ENCODE data around the gene NLGN2.

DNA sequence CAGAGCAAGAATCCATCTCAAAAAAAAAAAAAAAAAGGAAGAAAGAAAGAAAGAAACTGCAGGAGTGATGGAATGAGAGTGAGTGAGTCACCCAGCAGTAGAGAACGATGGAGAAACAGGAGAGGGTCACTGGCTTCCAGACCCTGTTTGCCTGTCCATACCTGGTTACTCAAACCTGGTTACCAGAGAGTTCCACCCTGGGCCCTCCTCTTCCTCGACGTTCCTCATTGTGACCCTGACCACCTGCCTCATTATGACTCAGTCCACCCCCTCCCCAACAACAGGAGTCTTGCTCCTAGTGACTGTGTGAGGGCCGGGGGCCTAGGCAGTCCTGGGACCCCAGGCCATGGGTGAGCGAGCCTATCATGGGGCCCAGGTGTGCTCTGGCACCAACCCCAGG lies 20.9 kb downstream of the NLGN2 start, which contains the start of gene SPEM3:
- TF ChIP-seq, protein P1, sequence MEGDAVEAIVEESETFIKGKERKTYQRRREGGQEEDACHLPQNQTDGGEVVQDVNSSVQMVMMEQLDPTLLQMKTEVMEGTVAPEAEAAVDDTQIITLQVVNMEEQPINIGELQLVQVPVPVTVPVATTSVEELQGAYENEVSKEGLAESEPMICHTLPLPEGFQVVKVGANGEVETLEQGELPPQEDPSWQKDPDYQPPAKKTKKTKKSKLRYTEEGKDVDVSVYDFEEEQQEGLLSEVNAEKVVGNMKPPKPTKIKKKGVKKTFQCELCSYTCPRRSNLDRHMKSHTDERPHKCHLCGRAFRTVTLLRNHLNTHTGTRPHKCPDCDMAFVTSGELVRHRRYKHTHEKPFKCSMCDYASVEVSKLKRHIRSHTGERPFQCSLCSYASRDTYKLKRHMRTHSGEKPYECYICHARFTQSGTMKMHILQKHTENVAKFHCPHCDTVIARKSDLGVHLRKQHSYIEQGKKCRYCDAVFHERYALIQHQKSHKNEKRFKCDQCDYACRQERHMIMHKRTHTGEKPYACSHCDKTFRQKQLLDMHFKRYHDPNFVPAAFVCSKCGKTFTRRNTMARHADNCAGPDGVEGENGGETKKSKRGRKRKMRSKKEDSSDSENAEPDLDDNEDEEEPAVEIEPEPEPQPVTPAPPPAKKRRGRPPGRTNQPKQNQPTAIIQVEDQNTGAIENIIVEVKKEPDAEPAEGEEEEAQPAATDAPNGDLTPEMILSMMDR (IDR thresholded peaks at IDR 0.05; ENCODE audit: low read length): no peak
- TF ChIP-seq EZH2 (IDR thresholded peaks at IDR 0.05; ENCODE audit: borderline replicate concordance, low read length): no peak

Measured in OCI-LY1 (cell line).